ENCODE results near the gene ENGASE.

DNA sequence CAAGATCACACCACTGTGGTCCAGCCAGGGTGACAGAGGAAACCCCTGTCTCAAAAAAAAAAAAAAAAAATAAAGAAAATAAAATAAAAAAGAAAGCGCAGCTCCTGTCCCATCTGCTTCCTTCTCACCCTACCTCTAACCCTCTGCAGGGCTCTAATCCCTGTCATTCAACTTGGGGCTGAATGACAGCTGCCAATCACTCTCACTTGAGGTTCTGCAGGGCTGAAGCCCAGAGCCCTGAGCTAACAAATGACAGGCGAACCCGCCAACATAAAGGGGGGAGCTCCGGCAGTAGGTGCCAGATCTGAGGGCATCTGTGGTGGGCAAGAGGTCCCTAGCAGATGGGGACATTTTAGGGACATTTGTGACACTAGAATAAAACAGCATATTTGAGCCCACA lies 44.3 kb downstream of the ENGASE start:
- TF ChIP-seq, protein P1, sequence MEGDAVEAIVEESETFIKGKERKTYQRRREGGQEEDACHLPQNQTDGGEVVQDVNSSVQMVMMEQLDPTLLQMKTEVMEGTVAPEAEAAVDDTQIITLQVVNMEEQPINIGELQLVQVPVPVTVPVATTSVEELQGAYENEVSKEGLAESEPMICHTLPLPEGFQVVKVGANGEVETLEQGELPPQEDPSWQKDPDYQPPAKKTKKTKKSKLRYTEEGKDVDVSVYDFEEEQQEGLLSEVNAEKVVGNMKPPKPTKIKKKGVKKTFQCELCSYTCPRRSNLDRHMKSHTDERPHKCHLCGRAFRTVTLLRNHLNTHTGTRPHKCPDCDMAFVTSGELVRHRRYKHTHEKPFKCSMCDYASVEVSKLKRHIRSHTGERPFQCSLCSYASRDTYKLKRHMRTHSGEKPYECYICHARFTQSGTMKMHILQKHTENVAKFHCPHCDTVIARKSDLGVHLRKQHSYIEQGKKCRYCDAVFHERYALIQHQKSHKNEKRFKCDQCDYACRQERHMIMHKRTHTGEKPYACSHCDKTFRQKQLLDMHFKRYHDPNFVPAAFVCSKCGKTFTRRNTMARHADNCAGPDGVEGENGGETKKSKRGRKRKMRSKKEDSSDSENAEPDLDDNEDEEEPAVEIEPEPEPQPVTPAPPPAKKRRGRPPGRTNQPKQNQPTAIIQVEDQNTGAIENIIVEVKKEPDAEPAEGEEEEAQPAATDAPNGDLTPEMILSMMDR (IDR thresholded peaks at IDR 0.05 in 2 of 3, conservative IDR thresholded peaks at IDR 0.05 in 1 of 3; ENCODE audit: insufficient read depth in 2 of 3, low read depth in 1 of 3, low read length in 3 of 3) = no peak
- TF ChIP-seq BHLHE40 (IDR thresholded peaks at IDR 0.05; ENCODE audit: low read length) = no peak
